SK-N-SH (cell line): ENCODE data around the gene SCRG1. TPM values are rescaled to one million over a fixed set of nuclear protein-coding genes. Genes with fewer than 3 reads are reported as not detected.

ENCODE experiments used
- CTCF ChIA-PET: fragments of 300-600, 350-600 bp; formaldehyde crosslinking; extraction: SDS; loops from one replicate; lab custom pipeline; 2021; lab: Yijun Ruan, JAX
- POLR2A ChIA-PET: fragments of 350-600 bp; sonication (Branson Sonifier 250); formaldehyde crosslinking; extraction: SDS; loops from one replicate; lab custom pipeline; 2020; ENCODE audit warnings: antibody characterized with exemption, inconsistent platforms; lab: Yijun Ruan, JAX
- DNase-seq: peaks from one replicate; pipeline ENCODE4 v3.0.0; 2012
- H2AFZ ChIP-seq: fragments of 200-600 bp; sonication (generic); 2 replicates; pipeline ENCODE4 v1.8.1; 2016; ENCODE audit warnings: antibody characterized with exemption, mild to moderate bottlenecking, low read depth
- H3F3A ChIP-seq: fragments of 200-600 bp; sonication (generic); replicated peaks from 2 replicates; pipeline ENCODE3; 2016; ENCODE audit warnings: antibody characterized with exemption, mild to moderate bottlenecking; ENCODE audit not compliant: insufficient read depth
- H3K27ac ChIP-seq, 2 experiments: fragments of 200-500 bp in 1 of 2; fragments of 200-600 bp in 1 of 2; sonication (Bioruptor generic) in 1 of 2; sonication (generic), shearing (Covaris generic) in 1 of 2; 2 replicates each; pipeline versions ENCODE4 v1.5.1 to v1.6.1; 2014 to 2016; ENCODE audit warnings: low read depth in 2 of 2, inconsistent platforms in 1 of 2, low read length in 1 of 2, mild to moderate bottlenecking in 1 of 2, mixed read lengths in 1 of 2
- H3K27me3 ChIP-seq: fragments of 200-600 bp; sonication (generic), shearing (Covaris generic); 2 replicates; pipeline ENCODE4 v1.6.1; 2016; ENCODE audit warnings: mixed run types; ENCODE audit not compliant: insufficient read depth
- H3K36me3 ChIP-seq, 2 experiments: fragments of 200-500 bp in 1 of 2; fragments of 200-600 bp in 1 of 2; sonication (Bioruptor generic) in 1 of 2; sonication (generic) in 1 of 2; replicated peaks in 1 of 2; 2 replicates each; pipeline versions ENCODE3 to v1.5.1; 2014 to 2016; ENCODE audit warnings: low read length in 1 of 2, mild to moderate bottlenecking in 1 of 2; ENCODE audit not compliant: insufficient read depth in 2 of 2, control insufficient read depth in 1 of 2
- H3K4me1 ChIP-seq, 2 experiments: fragments of 200-500 bp in 1 of 2; fragments of 200-600 bp in 1 of 2; sonication (Bioruptor generic) in 1 of 2; sonication (generic), shearing (Covaris generic) in 1 of 2; 2 replicates each; pipeline versions ENCODE4 v1.5.1 to v1.6.1; 2014 to 2016; ENCODE audit warnings: low read depth in 1 of 2, low read length in 1 of 2, mixed run types in 1 of 2; ENCODE audit not compliant: insufficient read depth in 2 of 2, control insufficient read depth in 1 of 2
- H3K4me2 ChIP-seq: fragments of 200-600 bp; sonication (generic), shearing (Covaris generic); 2 replicates; pipeline ENCODE4 v1.6.1; 2017; ENCODE audit warnings: mixed run types
- H3K4me3 ChIP-seq, 2 experiments: fragments of 200-500 bp in 1 of 2; fragments of 200-600 bp in 1 of 2; sonication (Bioruptor generic) in 1 of 2; sonication (generic), shearing (Covaris generic) in 1 of 2; 2 replicates each; pipeline versions ENCODE4 v1.5.1 to v1.8.1; 2014 to 2016; ENCODE audit warnings: low read depth in 2 of 2, inconsistent platforms in 1 of 2, low read length in 1 of 2, mild to moderate bottlenecking in 1 of 2, mixed read lengths in 1 of 2, moderate library complexity in 1 of 2
- H3K79me2 ChIP-seq: fragments of 200-600 bp; sonication (generic); 2 replicates; pipeline ENCODE4 v1.8.1; 2017; ENCODE audit warnings: mild to moderate bottlenecking; ENCODE audit not compliant: insufficient read depth
- H3K9ac ChIP-seq: fragments of 200-600 bp; sonication (generic); 2 replicates; pipeline ENCODE4 v1.6.1; 2017; ENCODE audit warnings: mixed run types
- H3K9me2 ChIP-seq: fragments of 200-600 bp; sonication (generic); 2 replicates; pipeline ENCODE4 v1.6.1; 2017; ENCODE audit warnings: mixed run types
- H3K9me3 ChIP-seq: fragments of 200-600 bp; sonication (generic); 2 replicates; pipeline ENCODE4 v1.6.1; 2017; ENCODE audit warnings: mixed run types, mild to moderate bottlenecking, moderate library complexity
- H4K20me1 ChIP-seq: fragments of 200-600 bp; sonication (generic); 2 replicates; pipeline ENCODE4 v1.6.1; 2017; ENCODE audit warnings: mild to moderate bottlenecking, mixed run types; ENCODE audit not compliant: insufficient read depth
- EP300 ChIP-seq, 2 experiments: IDR thresholded peaks; 2 replicates each; pipeline versions ENCODE4 v1.4.0 to v1.6.1; 2012; ENCODE audit warnings: borderline replicate concordance in 1 of 2, low read depth in 1 of 2, low read length in 1 of 2
- GATA2 ChIP-seq: sonication (generic); formaldehyde crosslinking; IDR thresholded peaks from 2 replicates; pipeline ENCODE4 v1.5.0; 2020; ENCODE audit warnings: mild to moderate bottlenecking, missing genetic modification reagents
- MXI1 ChIP-seq: IDR thresholded peaks from 2 replicates; pipeline ENCODE4 v1.6.1; 2012; ENCODE audit warnings: mild to moderate bottlenecking, low read depth, low read length, improper control_type of control experiment
- NFIC ChIP-seq: IDR thresholded peaks from 2 replicates; pipeline ENCODE4 v1.4.0; 2012; ENCODE audit warnings: borderline replicate concordance
- RCOR1 ChIP-seq: fragments of 150-350 bp; IDR thresholded peaks from 2 replicates; pipeline ENCODE4 v1.6.1; 2017; ENCODE audit warnings: antibody characterized with exemption, low read length
- RXRA ChIP-seq: IDR thresholded peaks from 2 replicates; pipeline ENCODE4 v1.4.0; 2012; ENCODE audit warnings: low read depth, mild to moderate bottlenecking, borderline replicate concordance
- SMC3 ChIP-seq: IDR thresholded peaks from 2 replicates; pipeline ENCODE4 v1.6.1; 2012; ENCODE audit warnings: low read depth, low read length, improper control_type of control experiment
- TAF1 ChIP-seq: IDR thresholded peaks from 2 replicates; pipeline ENCODE4 v1.6.1; 2012; ENCODE audit warnings: low read depth, mild to moderate bottlenecking, low read length, moderate library complexity, borderline replicate concordance
- TEAD4 ChIP-seq: IDR thresholded peaks from 2 replicates; pipeline ENCODE4 v1.4.0; 2012; ENCODE audit warnings: mild to moderate bottlenecking, borderline replicate concordance; ENCODE audit not compliant: insufficient read depth
- YY1 ChIP-seq: IDR thresholded peaks from 2 replicates; pipeline ENCODE4 v1.4.0; 2012; ENCODE audit warnings: low read depth, mild to moderate bottlenecking
- WGBS: methylation state at CpG from one replicate; pipeline ENCODE4 v1.1.6; 2017; ENCODE audit warnings: low lambda C conversion rate; 5-methylcytosine and 5-hydroxymethylcytosine counted together
- polyA plus RNA-seq, 3 experiments: library from polyadenylated mRNA; depleted of rRNA; stranded (reverse); fragments of >200 nt; gene quantifications; 2 replicates each; pipeline ENCODE4 v1.2.3, GENCODE V29; 2012
- TF ChIP-seq, protein P1 (sequence below): fragments of 150-350 bp; IDR thresholded peaks from 2 replicates; pipeline ENCODE4 v1.6.1; 2016; ENCODE audit warnings: mild to moderate bottlenecking, low read depth, low read length
- TF ChIP-seq, protein P2 (sequence below): fragments of 200-600 bp; sonication (generic); IDR thresholded peaks from 2 replicates; pipeline ENCODE4 v1.6.1; 2017; ENCODE audit warnings: antibody characterized with exemption, mild to moderate bottlenecking, moderate library complexity
- TF ChIP-seq, protein P3 (sequence below): IDR thresholded peaks from 2 replicates; pipeline ENCODE4 v1.6.1; 2012; ENCODE audit warnings: mild to moderate bottlenecking, low read depth, low read length, moderate library complexity

The SCRG1 gene
- polyA plus RNA-seq, 1 of the 3 experiments (the other 2 are of a cell fraction), result 0.16 TPM

DNA sequence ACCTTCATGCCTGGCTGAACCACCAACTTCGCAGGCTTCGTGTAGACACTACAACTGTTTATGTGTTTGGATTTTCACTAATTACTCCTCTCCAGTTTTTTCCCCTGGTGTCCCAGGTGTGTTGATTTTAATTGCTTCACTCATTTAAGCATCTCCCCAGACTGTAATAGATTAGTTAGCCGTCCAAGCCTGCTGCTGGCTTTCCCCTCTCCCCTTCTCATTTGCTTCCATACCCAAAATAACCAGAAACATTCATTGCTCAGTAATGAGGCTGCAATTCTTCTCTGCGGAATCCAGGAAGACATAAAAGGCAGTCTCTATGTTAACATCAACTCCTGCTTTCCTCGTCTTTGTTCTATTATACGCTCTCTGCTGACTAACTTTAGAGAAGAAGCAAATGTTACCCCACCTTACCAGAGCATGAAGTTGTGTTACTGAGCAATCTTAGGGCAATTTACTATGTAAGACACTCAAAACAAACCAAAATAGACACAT is 37.9 kb upstream of the SCRG1 start:
- Histone ChIP-seq H2AFZ (no peak overlapping the region), H3K9me2 (no peaks in the 10 kb centered on the region), H4K20me1 (no peaks in the 10 kb centered on the region), H3K36me3 (no peaks in the 10 kb centered on the region), H3K4me2 (peak overlapping the region; percentile 19; the same call in 1 of the 2 replicates), H3K9ac (no peak overlapping the region), H3K4me3 (no peak overlapping the region), H3K27me3 (no peaks in the 10 kb centered on the region), H3K4me1 (peaks cover 8 to 12% of the 10 kb centered on the region in 2 experiments; a peak in 3 of 4 replicates), H3K27ac (peak overlapping the region in 1 of 2 experiments; percentile 72; a peak in 2 of 4 replicates), H3K79me2 (no peaks in the 10 kb centered on the region), H3F3A (no peaks in the 10 kb centered on the region), H3K9me3 (no peaks in the 10 kb centered on the region)
- TF ChIP-seq NFIC, result no peak
- no peak for TF ChIP-seq YY1
- no peak for TF ChIP-seq RCOR1
- TF ChIP-seq, protein P1, sequence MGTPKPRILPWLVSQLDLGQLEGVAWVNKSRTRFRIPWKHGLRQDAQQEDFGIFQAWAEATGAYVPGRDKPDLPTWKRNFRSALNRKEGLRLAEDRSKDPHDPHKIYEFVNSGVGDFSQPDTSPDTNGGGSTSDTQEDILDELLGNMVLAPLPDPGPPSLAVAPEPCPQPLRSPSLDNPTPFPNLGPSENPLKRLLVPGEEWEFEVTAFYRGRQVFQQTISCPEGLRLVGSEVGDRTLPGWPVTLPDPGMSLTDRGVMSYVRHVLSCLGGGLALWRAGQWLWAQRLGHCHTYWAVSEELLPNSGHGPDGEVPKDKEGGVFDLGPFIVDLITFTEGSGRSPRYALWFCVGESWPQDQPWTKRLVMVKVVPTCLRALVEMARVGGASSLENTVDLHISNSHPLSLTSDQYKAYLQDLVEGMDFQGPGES, result no peak
- no peak for TF ChIP-seq MXI1
- TF ChIP-seq TEAD4, result no peak
- no peak for TF ChIP-seq RXRA
- no peak for TF ChIP-seq TAF1
- TF ChIP-seq GATA2 (CRISPR knock-in tag), result no peak
- TF ChIP-seq, protein P2, sequence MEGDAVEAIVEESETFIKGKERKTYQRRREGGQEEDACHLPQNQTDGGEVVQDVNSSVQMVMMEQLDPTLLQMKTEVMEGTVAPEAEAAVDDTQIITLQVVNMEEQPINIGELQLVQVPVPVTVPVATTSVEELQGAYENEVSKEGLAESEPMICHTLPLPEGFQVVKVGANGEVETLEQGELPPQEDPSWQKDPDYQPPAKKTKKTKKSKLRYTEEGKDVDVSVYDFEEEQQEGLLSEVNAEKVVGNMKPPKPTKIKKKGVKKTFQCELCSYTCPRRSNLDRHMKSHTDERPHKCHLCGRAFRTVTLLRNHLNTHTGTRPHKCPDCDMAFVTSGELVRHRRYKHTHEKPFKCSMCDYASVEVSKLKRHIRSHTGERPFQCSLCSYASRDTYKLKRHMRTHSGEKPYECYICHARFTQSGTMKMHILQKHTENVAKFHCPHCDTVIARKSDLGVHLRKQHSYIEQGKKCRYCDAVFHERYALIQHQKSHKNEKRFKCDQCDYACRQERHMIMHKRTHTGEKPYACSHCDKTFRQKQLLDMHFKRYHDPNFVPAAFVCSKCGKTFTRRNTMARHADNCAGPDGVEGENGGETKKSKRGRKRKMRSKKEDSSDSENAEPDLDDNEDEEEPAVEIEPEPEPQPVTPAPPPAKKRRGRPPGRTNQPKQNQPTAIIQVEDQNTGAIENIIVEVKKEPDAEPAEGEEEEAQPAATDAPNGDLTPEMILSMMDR, result no peak
- TF ChIP-seq, protein P3, sequence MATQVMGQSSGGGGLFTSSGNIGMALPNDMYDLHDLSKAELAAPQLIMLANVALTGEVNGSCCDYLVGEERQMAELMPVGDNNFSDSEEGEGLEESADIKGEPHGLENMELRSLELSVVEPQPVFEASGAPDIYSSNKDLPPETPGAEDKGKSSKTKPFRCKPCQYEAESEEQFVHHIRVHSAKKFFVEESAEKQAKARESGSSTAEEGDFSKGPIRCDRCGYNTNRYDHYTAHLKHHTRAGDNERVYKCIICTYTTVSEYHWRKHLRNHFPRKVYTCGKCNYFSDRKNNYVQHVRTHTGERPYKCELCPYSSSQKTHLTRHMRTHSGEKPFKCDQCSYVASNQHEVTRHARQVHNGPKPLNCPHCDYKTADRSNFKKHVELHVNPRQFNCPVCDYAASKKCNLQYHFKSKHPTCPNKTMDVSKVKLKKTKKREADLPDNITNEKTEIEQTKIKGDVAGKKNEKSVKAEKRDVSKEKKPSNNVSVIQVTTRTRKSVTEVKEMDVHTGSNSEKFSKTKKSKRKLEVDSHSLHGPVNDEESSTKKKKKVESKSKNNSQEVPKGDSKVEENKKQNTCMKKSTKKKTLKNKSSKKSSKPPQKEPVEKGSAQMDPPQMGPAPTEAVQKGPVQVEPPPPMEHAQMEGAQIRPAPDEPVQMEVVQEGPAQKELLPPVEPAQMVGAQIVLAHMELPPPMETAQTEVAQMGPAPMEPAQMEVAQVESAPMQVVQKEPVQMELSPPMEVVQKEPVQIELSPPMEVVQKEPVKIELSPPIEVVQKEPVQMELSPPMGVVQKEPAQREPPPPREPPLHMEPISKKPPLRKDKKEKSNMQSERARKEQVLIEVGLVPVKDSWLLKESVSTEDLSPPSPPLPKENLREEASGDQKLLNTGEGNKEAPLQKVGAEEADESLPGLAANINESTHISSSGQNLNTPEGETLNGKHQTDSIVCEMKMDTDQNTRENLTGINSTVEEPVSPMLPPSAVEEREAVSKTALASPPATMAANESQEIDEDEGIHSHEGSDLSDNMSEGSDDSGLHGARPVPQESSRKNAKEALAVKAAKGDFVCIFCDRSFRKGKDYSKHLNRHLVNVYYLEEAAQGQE, result no peak
- no peak for TF ChIP-seq SMC3
- no peak for TF ChIP-seq EP300 (IDR thresholded peaks at IDR 0.05; ENCODE audit: borderline replicate concordance in 1 of 2, low read depth in 1 of 2, low read length in 1 of 2)
- ChIA-PET POLR2A (no interaction called here), CTCF (interaction anchor here (0.7 to 1.8 kb wide), 2 partner anchors 11 to 16 kb away, joined by 3 to 5 read pairs; no protein-coding TSS in a partner anchor)
- DNase-seq, result no peak
- WGBS, result 85% methylated on average over 6 of the region's 6 CpGs
